B cell (primary cell): Measurements from ENCODE around the gene PLA2G5. TPM values are rescaled to one million over a fixed set of nuclear protein-coding genes. Genes with fewer than 3 reads are reported as not detected.

Source experiments
- ATAC-seq: fragments of 200-7000 bp; cut with Tn5 transposase; one replicate; pipeline ENCODE4 v1.10.0; 2021; ENCODE audit warnings: low read depth, mild to moderate bottlenecking, moderate number of reproducible peaks, moderate library complexity
- CTCF ChIA-PET: fragments of 350-600 bp; sonication (Branson Sonifier 250); formaldehyde crosslinking; loops from one replicate; lab custom pipeline; 2021; ENCODE audit warnings: antibody characterized with exemption, inconsistent platforms; lab: Charles Lee
- POLR2A ChIA-PET: fragments of 350-600 bp; sonication (Branson Sonifier 250); formaldehyde crosslinking; loops from one replicate; lab custom pipeline; 2021; ENCODE audit warnings: antibody characterized with exemption; lab: Charles Lee
- DNase-seq: peaks from one replicate; pipeline ENCODE4 v3.0.0; 2013
- H2AFZ ChIP-seq: 2 replicates; pipeline ENCODE4 v1.6.1; 2012; ENCODE audit warnings: mild to moderate bottlenecking, low read depth, low read length; ENCODE audit not compliant: insufficient read depth, poor library complexity, severe bottlenecking
- H3K27ac ChIP-seq, 2 donors: 1 replicate in 1 of 2; 2 replicates in 1 of 2; pipeline ENCODE4 v1.5.1; 2012 to 2013; ENCODE audit warnings: low read length in 2 of 2, mild to moderate bottlenecking in 2 of 2, moderate library complexity in 1 of 2
- H3K27me3 ChIP-seq, 4 experiments: fragments of 200-600 bp in 1 of 4; sonication (generic) in 1 of 4; replicated peaks in 1 of 4; 1 replicate in 2 of 4; 2 replicates in 2 of 4; pipeline versions ENCODE4 v1.6.1 to v1.7.0; 2013 to 2016; ENCODE audit warnings: low read length in 3 of 4, mild to moderate bottlenecking in 2 of 4, mixed read lengths in 1 of 4, moderate library complexity in 1 of 4; ENCODE audit not compliant: insufficient read depth in 4 of 4, control insufficient read depth in 3 of 4; ENCODE audit errors: control extremely low read depth in 1 of 4
- H3K36me3 ChIP-seq, 2 experiments: replicated peaks in 1 of 2; 1 replicate in 1 of 2; 2 replicates in 1 of 2; pipeline versions ENCODE4 v1.6.1 to v1.7.1; 2013; ENCODE audit warnings: low read length in 1 of 2; ENCODE audit not compliant: insufficient read depth in 2 of 2, control insufficient read depth in 1 of 2; ENCODE audit errors: control extremely low read depth in 1 of 2, extremely low read depth in 1 of 2
- H3K4me1 ChIP-seq, 2 donors: fragments of 200-600 bp in 1 of 2; sonication (generic) in 1 of 2; 1 replicate in 1 of 2; 2 replicates in 1 of 2; pipeline versions ENCODE4 v1.5.1 to v1.6.1; 2013 to 2017; ENCODE audit warnings: low read length in 2 of 2; ENCODE audit not compliant: control insufficient read depth in 2 of 2, insufficient read depth in 2 of 2
- H3K4me2 ChIP-seq: replicated peaks from 2 replicates; pipeline ENCODE3; 2012; ENCODE audit warnings: mild to moderate bottlenecking, low read depth, low read length; ENCODE audit not compliant: poor library complexity, severe bottlenecking
- H3K4me3 ChIP-seq, 5 experiments: fragments of 200-600 bp in 1 of 5; sonication (generic) in 1 of 5; 1 replicate in 3 of 5; 2 replicates in 2 of 5; pipeline versions ENCODE4 v1.5.1 to v1.7.0; 2011 to 2016; ENCODE audit warnings: low read length in 4 of 5, mild to moderate bottlenecking in 4 of 5, low read depth in 2 of 5, control low read depth in 1 of 5, moderate library complexity in 1 of 5; ENCODE audit not compliant: insufficient read depth in 1 of 5; ENCODE audit errors: control extremely low read depth in 1 of 5, extremely low read depth in 1 of 5
- H3K79me2 ChIP-seq: fragments of 200-600 bp; sonication (generic); one replicate; pipeline ENCODE4 v1.6.0; 2016; ENCODE audit warnings: low read length; ENCODE audit not compliant: control insufficient read depth, insufficient read depth
- H3K9ac ChIP-seq: fragments of 200-600 bp; sonication (generic); 2 replicates; pipeline ENCODE4 v1.6.1; 2017; ENCODE audit warnings: mild to moderate bottlenecking, low read length, moderate library complexity
- H3K9me3 ChIP-seq, 3 donors: one replicate each; pipeline versions ENCODE4 v1.6.1 to v1.7.1; 2013; ENCODE audit warnings: low read length in 2 of 3; ENCODE audit not compliant: control insufficient read depth in 2 of 3, insufficient read depth in 1 of 3; ENCODE audit errors: control extremely low read depth in 1 of 3
- H4K20me1 ChIP-seq: 2 replicates; pipeline ENCODE4 v1.6.0; 2012; ENCODE audit warnings: mild to moderate bottlenecking, low read length; ENCODE audit not compliant: insufficient read depth, control insufficient read depth, poor library complexity, severe bottlenecking
- H3K27ac Mint-ChIP-seq: one replicate; pipeline ENCODE4 v1.8.0; 2021; ENCODE audit warnings: mixed read lengths
- H3K27me3 Mint-ChIP-seq: one replicate; pipeline ENCODE4 v1.8.0; 2021; ENCODE audit warnings: mixed read lengths
- H3K4me1 Mint-ChIP-seq: one replicate; pipeline ENCODE4 v1.8.0; 2021; ENCODE audit warnings: mixed read lengths
- H3K4me3 Mint-ChIP-seq: one replicate; pipeline ENCODE4 v1.8.0; 2021; ENCODE audit warnings: mixed read lengths
- H3K9me3 Mint-ChIP-seq: one replicate; pipeline ENCODE4 v1.8.0; 2022; ENCODE audit warnings: mixed read lengths; ENCODE audit not compliant: insufficient read depth
- EZH2 ChIP-seq: IDR thresholded peaks from 2 replicates; pipeline ENCODE4 v1.6.1; 2012; ENCODE audit warnings: borderline replicate concordance, low read depth, mild to moderate bottlenecking, moderate library complexity, low read length; ENCODE audit not compliant: insufficient read depth, poor library complexity, severe bottlenecking
- WGBS: methylation state at CpG from one replicate; pipeline ENCODE4 v1.1.5; 2013; ENCODE audit warnings: missing lambda C conversion rate; ENCODE audit not compliant: insufficient coverage; 5-methylcytosine and 5-hydroxymethylcytosine counted together
- intact Hi-C: fragments of 100-400 bp; cut with micrococcal nuclease; formaldehyde crosslinking; loops from one replicate; pipeline ENCODE4 v1.10.0; 2022
- polyA plus RNA-seq: library from polyadenylated mRNA; depleted of rRNA; stranded (reverse); fragments of >200 nt; gene quantifications from 2 replicates; pipeline ENCODE4 v1.2.3, GENCODE V29; 2012
- total RNA-seq, 2 donors: library from RNA; stranded (reverse); fragments of 120-200 nt in 1 of 2; gene quantifications; 1 replicate in 1 of 2; 2 replicates in 1 of 2; pipeline versions ENCODE4 v1.2.3 to v1.2.4, GENCODE V29; 2013 to 2022
- TF ChIP-seq, protein P1 (sequence below): fragments of 200-600 bp; IDR thresholded peaks from one replicate; pipeline ENCODE4 v1.8.0; 2022; ENCODE audit warnings: antibody characterized with exemption, mild to moderate bottlenecking

Gene PLA2G5
- total and polyA plus RNA-seq, 2 donors (not counting 1 experiment from before 2014, with no cell fraction given) = not detected

- ChIA-PET POLR2A (no interaction called here), CTCF (no interaction called here)
- Mint-ChIP-seq H3K4me3 (no peak overlapping the region), H3K27ac (no peak overlapping the region), H3K27me3 (peaks cover 13% of the 10 kb centered on the region), H3K4me1 (no peaks in the 10 kb centered on the region), H3K9me3 (no peaks in the 10 kb centered on the region)
- Histone ChIP-seq H2AFZ (no peak overlapping the region), H4K20me1 (no peaks in the 10 kb centered on the region), H3K9me3 (peaks cover 0 to 4% (median 0%) of the 10 kb centered on the region in 3 donors), H3K9ac (no peak overlapping the region), H3K4me1 (no peaks in the 10 kb centered on the region), H3K27ac (no peak overlapping the region), H3K4me3 (no peak overlapping the region), H3K79me2 (no peaks in the 10 kb centered on the region), H3K4me2 (no peak overlapping the region), H3K36me3 (no peaks in the 10 kb centered on the region), H3K27me3 (peaks cover 0 to 6% (median 0%) of the 10 kb centered on the region in 4 experiments)
- intact Hi-C loops = no loop called here
- TF ChIP-seq, protein P1, sequence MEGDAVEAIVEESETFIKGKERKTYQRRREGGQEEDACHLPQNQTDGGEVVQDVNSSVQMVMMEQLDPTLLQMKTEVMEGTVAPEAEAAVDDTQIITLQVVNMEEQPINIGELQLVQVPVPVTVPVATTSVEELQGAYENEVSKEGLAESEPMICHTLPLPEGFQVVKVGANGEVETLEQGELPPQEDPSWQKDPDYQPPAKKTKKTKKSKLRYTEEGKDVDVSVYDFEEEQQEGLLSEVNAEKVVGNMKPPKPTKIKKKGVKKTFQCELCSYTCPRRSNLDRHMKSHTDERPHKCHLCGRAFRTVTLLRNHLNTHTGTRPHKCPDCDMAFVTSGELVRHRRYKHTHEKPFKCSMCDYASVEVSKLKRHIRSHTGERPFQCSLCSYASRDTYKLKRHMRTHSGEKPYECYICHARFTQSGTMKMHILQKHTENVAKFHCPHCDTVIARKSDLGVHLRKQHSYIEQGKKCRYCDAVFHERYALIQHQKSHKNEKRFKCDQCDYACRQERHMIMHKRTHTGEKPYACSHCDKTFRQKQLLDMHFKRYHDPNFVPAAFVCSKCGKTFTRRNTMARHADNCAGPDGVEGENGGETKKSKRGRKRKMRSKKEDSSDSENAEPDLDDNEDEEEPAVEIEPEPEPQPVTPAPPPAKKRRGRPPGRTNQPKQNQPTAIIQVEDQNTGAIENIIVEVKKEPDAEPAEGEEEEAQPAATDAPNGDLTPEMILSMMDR = no peak
- no peak for TF ChIP-seq EZH2
- ATAC-seq (no peak), DNase-seq (no peak)
- 90% methylated on average over 2 of the region's 6 CpGs for WGBS
These were observed 68.4 kb downstream of the PLA2G5 start for GRCh38 chr1:20138346-20138745.

DNA sequence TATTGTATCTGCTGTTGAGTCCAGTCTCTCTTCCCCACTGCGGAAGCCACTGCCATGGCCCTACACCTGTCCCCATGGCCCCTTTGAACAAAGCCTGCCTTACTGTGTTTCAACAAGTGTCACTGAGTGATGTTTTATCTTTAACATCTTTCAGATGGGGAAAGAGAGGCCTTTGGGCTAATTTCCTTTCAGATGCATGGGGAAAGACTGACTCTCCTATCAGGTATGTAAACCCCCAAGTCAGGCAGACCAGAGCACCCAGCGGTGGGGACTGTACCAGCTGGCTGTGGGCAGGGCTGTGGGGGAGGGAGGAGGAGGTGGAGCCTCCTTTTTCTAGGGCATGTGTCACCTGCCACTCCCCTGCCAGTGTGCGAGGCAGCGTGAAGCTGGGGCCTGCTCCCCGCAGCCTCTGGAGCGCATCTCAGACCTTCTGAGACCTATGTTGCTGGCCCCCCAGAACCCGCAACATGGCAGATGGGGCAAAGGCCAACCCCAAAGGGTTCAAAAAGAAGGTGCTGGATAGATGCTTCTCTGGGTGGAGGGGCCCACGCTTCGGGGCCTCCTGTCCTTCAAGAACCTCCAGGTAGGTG lies 69.1 kb downstream of the PLA2G5 start, which contains the start of gene PLA2G2F:
Gene PLA2G2F (plus strand): TSS at position 363 of the 590 bp plus-strand sequence. CDS start 105 bp downstream, at position 468.
- Mint-ChIP-seq H3K27ac (no peak within 1 kb of the TSS), H3K27me3 (peaks cover 11% of the 10 kb centered on the region), H3K4me1 (no peaks in the 10 kb centered on the region), H3K4me3 (no peak within 1 kb of the TSS), H3K9me3 (no peaks in the 10 kb centered on the region)
- intact Hi-C loops = no loop called here
- H3K27me3 ChIP-seq = peaks cover 0 to 6% (median 0%) of the 10 kb centered on the region in 4 experiments
- ChIA-PET POLR2A (no interaction called here), CTCF (no interaction called here)
- ATAC-seq = no peak
- DNase-seq = no peak
- no peak within 1 kb of the TSS for H3K9ac ChIP-seq
- no peaks in the 10 kb centered on the region for H3K36me3 ChIP-seq
- TF ChIP-seq, protein P1 = no peak
- TF ChIP-seq EZH2 = no peak
- no peaks in the 10 kb centered on the region for H3K4me1 ChIP-seq
- WGBS = 97% methylated on average over 6 of the region's 9 CpGs
- H2AFZ ChIP-seq = no peak within 1 kb of the TSS
- H3K27ac ChIP-seq = no peak within 1 kb of the TSS
- peaks cover 0 to 4% (median 0%) of the 10 kb centered on the region in 3 donors for H3K9me3 ChIP-seq
- no peaks in the 10 kb centered on the region for H4K20me1 ChIP-seq
- no peaks in the 10 kb centered on the region for H3K79me2 ChIP-seq
- no peak within 1 kb of the TSS for H3K4me2 ChIP-seq
- H3K4me3 ChIP-seq = no peak within 1 kb of the TSS
